Gastrocnemius medialis (tissue), 4 donors: Measurements from ENCODE around the gene SREBF1.

ENCODE experiments used
- CTCF ChIP-seq, 5 experiments: fragments of 450-650 bp in 3 of 5; fragments of 200-600 bp in 2 of 5; sonication (generic) in 2 of 5; IDR thresholded peaks in 4 of 5; conservative IDR thresholded peaks in 1 of 5; 1 replicate in 4 of 5; 2 replicates in 1 of 5; pipeline ENCODE4 v1.5.1; 2016 to 2019; ENCODE audit warnings: antibody characterized with exemption in 5 of 5, mild to moderate bottlenecking in 3 of 5, moderate library complexity in 3 of 5
- POLR2A ChIP-seq, 2 donors: fragments of 450-650 bp; IDR thresholded peaks; one replicate each; pipeline ENCODE4 v1.6.1; 2017; ENCODE audit warnings: antibody characterized with exemption in 2 of 2, mild to moderate bottlenecking in 2 of 2, moderate library complexity in 2 of 2

- TF ChIP-seq POLR2A (IDR thresholded peaks at IDR 0.05) (no peak), CTCF (IDR thresholded peaks at IDR 0.05 in 4 of 5, conservative IDR thresholded peaks at IDR 0.05 in 1 of 5) (no peak)
These were observed 9.6 kb downstream of the SREBF1 start for GRCh38 chr17:17826942-17827785.
